ENCODE results near the gene CSN3. TPM values are rescaled to one million over a fixed set of nuclear protein-coding genes. Genes with fewer than 3 reads are reported as not detected.

Gene CSN3
- total RNA-seq, 1 experiment from 2014 or later = not detected

- H3K9ac ChIP-seq (ENCODE audit: extremely low read depth, insufficient read length, low read length) = no peak overlapping the region
- no peak overlapping the region for H3K18ac ChIP-seq (ENCODE audit: insufficient read length, low read depth, low read length)
- H2BK12ac ChIP-seq (ENCODE audit: insufficient read length, low read depth, low read length) = no peak overlapping the region
- H3K27ac Mint-ChIP-seq = no peak overlapping the region
- no peaks in the 10 kb centered on the region for H3K27me3 Mint-ChIP-seq (ENCODE audit: low read depth)
- H3K4me1 ChIP-seq (ENCODE audit: insufficient read depth, low read length) = no peaks in the 10 kb centered on the region
- no peaks in the 10 kb centered on the region for H3K9me3 ChIP-seq (ENCODE audit: control insufficient read depth, low read depth, low read length)
- H4K8ac ChIP-seq (replicated peaks; ENCODE audit: insufficient read length, low read depth, low read length) = no peak overlapping the region
- H3T11ph ChIP-seq (ENCODE audit: low read length) = no peak overlapping the region
- no peaks in the 10 kb centered on the region for H3K4me1 Mint-ChIP-seq
- TF ChIP-seq CTCF (conservative IDR thresholded peaks at IDR 0.05) = no peak
- H3K14ac ChIP-seq (ENCODE audit: insufficient read depth, low read length) = no peak overlapping the region
- no peaks in the 10 kb centered on the region for H3K23me2 ChIP-seq (ENCODE audit: insufficient read length, low read depth, low read length, poor library complexity, severe bottlenecking)
- WGBS (ENCODE audit: extremely low coverage, insufficient read length, low lambda C conversion rate) = no CpG with 5 or more reads among the region's 1 CpG
- no peaks in the 10 kb centered on the region for H3K79me1 ChIP-seq (ENCODE audit: insufficient read depth, low read depth, low read length, poor library complexity, severe bottlenecking)
- no peak overlapping the region for H3K4me3 Mint-ChIP-seq
- no peak overlapping the region for H2BK15ac ChIP-seq (ENCODE audit: low read depth, low read length)
- no peak overlapping the region for H2BK20ac ChIP-seq (ENCODE audit: low read depth, low read length, poor library complexity, severe bottlenecking)
- H3K4me2 ChIP-seq (ENCODE audit: insufficient read depth, insufficient read length, low read length) = no peak overlapping the region
- no peaks in the 10 kb centered on the region for H3K36me3 Mint-ChIP-seq (ENCODE audit: insufficient read depth in 1 of 3, low read depth in 3 of 3)
- no peaks in the 10 kb centered on the region for H4K20me1 ChIP-seq (ENCODE audit: control insufficient read depth, insufficient read depth, insufficient read length)
- no peak overlapping the region for H2BK120ac ChIP-seq (ENCODE audit: low read depth, low read length, poor library complexity, severe bottlenecking)
- no peak overlapping the region for H2BK5ac ChIP-seq (ENCODE audit: insufficient read length, low read length)
- no peak overlapping the region for H4K91ac ChIP-seq (ENCODE audit: insufficient read length, low read depth, low read length)
- H3K23ac ChIP-seq (ENCODE audit: insufficient read length, low read depth, low read length) = no peak overlapping the region
- H3K4ac ChIP-seq (ENCODE audit: low read depth, low read length) = no peak overlapping the region
- no peaks in the 10 kb centered on the region for H3K27me3 ChIP-seq (ENCODE audit: insufficient read depth, low read length)
- no peak for DNase-seq
- H3K56ac ChIP-seq (ENCODE audit: insufficient read length, low read depth, low read length) = no peak overlapping the region
- H4K5ac ChIP-seq (ENCODE audit: insufficient read length, low read depth, low read length) = no peak overlapping the region
- H3K27ac ChIP-seq (ENCODE audit: insufficient read length, low read depth, low read length) = no peak overlapping the region
- H2AFZ ChIP-seq (ENCODE audit: low read length) = no peak overlapping the region
- H3K79me2 ChIP-seq (ENCODE audit: insufficient read depth, low read length) = no peaks in the 10 kb centered on the region
- H3K9me3 Mint-ChIP-seq = no peaks in the 10 kb centered on the region
- no peak overlapping the region for H2AK5ac ChIP-seq (ENCODE audit: insufficient read length, low read length)
These were observed 9.5 kb downstream of the CSN3 start for GRCh38 chr4:70251945-70252277.
